Central memory CD8-positive, alpha-beta T cell (primary cell): Measurements from ENCODE around the gene VAMP5.
"Not testable (repeated sequence)": the region's sequence is repeated elsewhere in the genome, so short reads cannot be mapped to it uniquely, and the experiment has no call there.

ENCODE experiments used
- ATAC-seq: fragments of 150-1000 bp; cut with Tn5 transposase; replicated peaks from 2 replicates; pipeline ENCODE4 v1.10.0; 2022; ENCODE audit warnings: mild to moderate bottlenecking, moderate FRiP score, moderate number of reproducible peaks; ENCODE audit not compliant: poor library complexity, severe bottlenecking; ENCODE audit errors: extremely low read depth
- DNase-seq, 2 donors: peaks; one replicate each; pipeline ENCODE4 v3.0.0; 2021; ENCODE audit warnings: low spot score in 2 of 2
- H3K27ac Mint-ChIP-seq: one replicate; pipeline ENCODE4 v1.8.0; 2022; ENCODE audit warnings: low read depth, mild to moderate bottlenecking, moderate library complexity, mixed read lengths
- H3K27me3 Mint-ChIP-seq: one replicate; pipeline ENCODE4 v1.8.0; 2022; ENCODE audit warnings: mixed read lengths
- H3K36me3 Mint-ChIP-seq: one replicate; pipeline ENCODE4 v1.8.0; 2022; ENCODE audit warnings: mild to moderate bottlenecking, moderate library complexity, mixed read lengths; ENCODE audit not compliant: insufficient read depth
- H3K4me1 Mint-ChIP-seq: one replicate; pipeline ENCODE4 v1.8.0; 2022; ENCODE audit warnings: mixed read lengths
- H3K4me3 Mint-ChIP-seq: one replicate; pipeline ENCODE4 v1.8.0; 2022; ENCODE audit warnings: mild to moderate bottlenecking, moderate library complexity, mixed read lengths
- H3K9me3 Mint-ChIP-seq: one replicate; pipeline ENCODE4 v1.8.0; 2022; ENCODE audit warnings: mixed read lengths

VAMP5 gene

DNA sequence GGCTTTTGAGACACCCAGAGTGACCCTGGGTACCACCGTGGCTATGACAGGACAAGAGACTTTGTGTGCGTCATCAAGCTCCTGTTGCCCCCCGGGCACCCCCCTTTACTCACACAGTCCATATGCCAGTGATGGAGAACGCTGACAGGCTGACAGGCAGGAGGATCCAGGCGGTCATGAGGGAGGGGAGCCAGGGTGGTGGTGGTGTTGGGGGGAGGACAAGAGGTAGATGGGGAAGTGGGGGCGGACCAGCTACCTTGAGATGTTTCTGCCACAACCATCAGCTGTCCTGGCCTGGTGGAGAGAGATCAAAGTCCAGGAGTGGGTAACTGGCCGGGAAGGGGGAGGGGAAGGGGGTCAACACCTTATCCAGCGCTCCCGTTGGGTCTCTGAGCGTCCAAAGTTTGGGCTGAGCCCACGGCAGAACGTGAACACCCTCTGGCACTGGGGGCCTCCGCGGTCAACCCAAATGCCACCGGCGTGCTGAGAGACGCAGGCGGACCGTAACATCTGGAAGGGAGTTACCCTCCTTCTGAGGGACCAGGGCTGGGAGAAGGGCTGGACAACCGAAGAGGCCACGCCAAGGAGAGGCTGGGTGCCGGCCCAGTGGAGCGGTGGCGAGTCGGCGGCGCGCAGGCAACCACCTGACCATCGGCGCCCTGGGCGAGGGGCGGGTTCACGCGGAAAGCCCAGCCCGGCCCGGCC lies 17.7 kb downstream of the VAMP5 start:
- DNase-seq (no peak), ATAC-seq (peak; percentile 1)
- Mint-ChIP-seq H3K27me3 (no peaks in the 10 kb centered on the region), H3K4me1 (peaks cover 28% of the 10 kb centered on the region), H3K4me3 (peak overlapping the region; percentile 82), H3K36me3 (peaks cover 12% of the 10 kb centered on the region), H3K27ac (peak overlapping the region; percentile 87), H3K9me3 (no peaks in the 10 kb centered on the region)

DNA sequence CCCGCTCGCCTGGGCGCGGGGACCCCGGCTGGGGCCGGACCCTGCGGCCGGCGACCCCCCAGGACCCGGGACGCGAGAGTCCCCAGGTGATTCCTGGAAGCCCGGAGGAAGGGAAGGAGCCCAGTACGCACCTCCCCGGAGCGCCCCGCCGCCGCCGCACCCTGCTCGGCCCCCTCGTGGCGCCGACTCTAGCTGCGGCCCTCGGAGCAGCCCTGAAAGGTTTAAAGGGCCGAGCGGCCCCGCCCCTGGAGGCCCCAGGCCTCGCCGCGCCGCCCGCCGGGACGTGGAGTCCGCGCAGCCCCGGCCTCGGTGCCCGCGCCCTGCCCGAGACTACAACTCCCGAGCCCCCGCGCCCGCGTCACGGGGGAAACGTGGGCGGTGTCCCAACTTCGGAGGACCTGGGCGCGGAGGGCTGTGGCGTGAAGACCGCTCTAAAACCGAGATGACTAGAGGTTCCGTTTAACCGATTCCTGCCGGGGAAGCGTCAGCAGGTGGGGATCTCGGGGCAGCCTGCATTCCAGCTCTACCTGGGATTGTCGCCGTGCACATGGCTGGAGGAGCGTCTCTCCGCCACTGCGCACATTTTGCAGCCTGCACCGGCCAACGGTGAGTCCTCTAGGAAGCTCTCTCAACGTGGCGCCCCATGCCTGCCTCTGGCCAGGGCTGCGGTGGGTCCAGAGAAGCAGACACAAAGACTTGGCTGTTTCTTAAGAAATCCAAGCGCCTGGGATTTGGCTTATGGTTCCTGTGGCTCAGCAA lies 18.4 kb downstream of the VAMP5 start, which contains the start of gene TMEM150A:
TSS of gene TMEM150A (minus strand) at position 223 of the 759 bp plus-strand sequence. CDS start 750 bp downstream, outside the sequence.
- Mint-ChIP-seq H3K27ac (peak within 1 kb of the TSS; percentile 87), H3K36me3 (peaks cover 18% of the 10 kb centered on the region), H3K4me1 (peaks cover 25% of the 10 kb centered on the region), H3K9me3 (no peaks in the 10 kb centered on the region), H3K27me3 (no peaks in the 10 kb centered on the region), H3K4me3 (peak within 1 kb of the TSS; percentile 82)
- DNase-seq (peak; percentile 68), ATAC-seq (peak; percentile 93)

DNA sequence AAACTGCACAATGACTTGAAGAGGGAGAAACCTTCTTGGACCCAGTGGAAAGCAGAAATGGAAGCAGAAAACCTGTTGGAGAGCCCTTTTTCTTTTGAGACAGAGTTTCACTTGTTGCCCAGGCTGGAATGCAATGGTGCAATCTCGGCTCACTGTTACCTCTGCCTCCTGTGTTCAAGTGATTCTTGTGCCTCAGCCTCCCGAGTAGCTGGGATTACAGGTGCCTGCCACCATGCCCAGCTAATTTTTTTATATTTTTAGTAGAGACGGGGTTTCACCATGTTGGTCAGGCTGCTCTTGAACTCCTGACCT lies 19.9 kb downstream of the VAMP5 start:
- peaks cover 33% of the 10 kb centered on the region for H3K4me1 Mint-ChIP-seq
- not testable (repeated sequence) for H3K4me3 Mint-ChIP-seq, H3K27me3 Mint-ChIP-seq, H3K27ac Mint-ChIP-seq, DNase-seq, ATAC-seq, H3K9me3 Mint-ChIP-seq
- H3K36me3 Mint-ChIP-seq, result peaks cover 20% of the 10 kb centered on the region

DNA sequence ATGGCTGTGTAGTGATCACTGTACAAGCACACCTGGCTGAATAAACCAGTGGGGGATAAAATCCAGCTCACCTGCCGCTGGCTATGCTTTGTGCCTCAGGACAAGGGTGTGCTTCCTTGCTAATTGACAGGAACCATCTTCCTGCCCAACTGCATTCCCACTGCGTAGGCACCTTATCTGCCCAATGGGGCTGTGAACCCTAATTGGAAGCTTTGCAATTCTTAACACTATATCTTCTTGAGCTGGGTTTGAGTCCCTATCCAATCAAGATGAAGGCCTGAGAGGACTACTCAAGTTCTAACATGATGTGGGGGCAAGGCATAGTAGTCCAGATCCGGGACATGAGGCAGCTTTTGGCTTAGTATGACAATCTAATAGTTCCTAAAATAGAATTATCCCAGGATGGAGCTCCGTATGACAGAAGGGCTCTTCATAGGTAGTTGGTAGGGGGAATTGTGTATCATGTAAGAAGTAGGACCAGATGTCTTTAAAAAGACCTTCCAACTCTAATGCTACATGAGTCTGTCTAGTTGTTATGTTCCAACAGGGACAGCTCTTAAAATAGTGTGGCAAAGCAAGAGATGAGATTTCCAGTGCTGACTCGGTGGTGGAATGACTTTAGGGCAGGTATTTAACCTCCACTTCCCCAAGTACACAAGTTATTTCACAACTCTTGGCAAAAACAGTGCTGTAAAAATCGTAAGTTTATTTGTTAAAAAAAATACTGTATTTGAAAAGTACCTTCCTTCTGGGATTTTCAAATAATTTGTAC lies 20.5 kb downstream of the VAMP5 start:
- no peak overlapping the region for H3K27ac Mint-ChIP-seq
- H3K9me3 Mint-ChIP-seq, result no peaks in the 10 kb centered on the region
- peaks cover 33% of the 10 kb centered on the region for H3K4me1 Mint-ChIP-seq
- peaks cover 24% of the 10 kb centered on the region for H3K36me3 Mint-ChIP-seq
- no peak overlapping the region for H3K4me3 Mint-ChIP-seq
- no peaks in the 10 kb centered on the region for H3K27me3 Mint-ChIP-seq
- DNase-seq (no peak), ATAC-seq (no peak)

DNA sequence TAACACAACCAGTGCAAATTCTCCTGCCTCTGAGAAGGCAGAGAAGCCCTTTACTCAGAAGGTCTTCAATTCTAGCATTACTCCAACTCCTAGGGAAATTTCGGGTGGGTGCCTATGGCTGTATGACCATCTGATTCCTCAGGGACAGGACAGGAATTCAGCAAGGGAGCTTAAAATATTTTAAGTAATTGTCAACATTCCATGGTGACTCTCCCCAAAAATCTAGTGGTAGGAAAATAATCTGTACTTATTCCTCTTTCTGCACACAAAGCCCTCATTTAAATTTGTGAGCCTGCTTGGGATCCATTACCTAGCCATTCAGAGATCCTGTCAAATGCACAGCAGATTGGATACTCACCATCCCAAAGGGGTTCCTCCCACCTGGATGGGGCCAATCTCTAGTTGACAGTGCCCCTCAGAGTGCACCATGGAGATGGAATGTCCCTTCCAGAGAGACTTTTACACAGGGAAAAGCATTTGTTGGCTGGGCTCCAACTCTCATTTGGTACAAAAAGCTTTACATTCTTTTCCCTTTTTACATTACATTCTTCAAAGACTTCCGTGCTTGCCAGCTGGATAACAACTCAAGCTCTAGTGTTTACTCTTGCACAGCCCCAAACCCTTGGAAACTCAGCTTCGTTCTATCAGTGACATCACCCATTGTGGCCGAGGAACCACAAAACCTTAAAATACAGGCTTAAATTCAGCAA lies 21.3 kb downstream of the VAMP5 start:
- Mint-ChIP-seq H3K4me3 (no peak overlapping the region), H3K9me3 (no peaks in the 10 kb centered on the region), H3K36me3 (peaks cover 27% of the 10 kb centered on the region), H3K4me1 (peaks cover 39% of the 10 kb centered on the region), H3K27ac (no peak overlapping the region), H3K27me3 (no peaks in the 10 kb centered on the region)
- DNase-seq (no peak), ATAC-seq (no peak)

DNA sequence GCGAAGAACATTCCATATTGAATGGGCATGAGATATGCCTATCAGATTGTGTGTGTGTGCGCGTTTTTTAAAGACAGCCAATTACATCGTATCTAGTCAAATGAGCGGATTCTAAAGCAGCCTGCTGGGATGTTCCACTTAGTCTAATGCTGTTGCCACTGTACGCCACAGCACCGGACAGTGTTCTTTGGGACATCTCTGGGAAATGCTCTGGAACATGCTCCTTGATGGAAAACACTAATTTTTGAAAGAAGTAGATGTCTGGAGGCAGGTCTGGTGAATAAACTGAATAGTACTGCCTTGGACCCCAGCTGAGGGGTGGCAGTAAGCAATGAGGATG lies 21.9 kb downstream of the VAMP5 start:
- Mint-ChIP-seq H3K9me3 (no peaks in the 10 kb centered on the region), H3K27me3 (no peaks in the 10 kb centered on the region), H3K36me3 (peaks cover 27% of the 10 kb centered on the region), H3K4me3 (no peak overlapping the region), H3K4me1 (peaks cover 39% of the 10 kb centered on the region), H3K27ac (no peak overlapping the region)
- ATAC-seq (no peak), DNase-seq (no peak)

DNA sequence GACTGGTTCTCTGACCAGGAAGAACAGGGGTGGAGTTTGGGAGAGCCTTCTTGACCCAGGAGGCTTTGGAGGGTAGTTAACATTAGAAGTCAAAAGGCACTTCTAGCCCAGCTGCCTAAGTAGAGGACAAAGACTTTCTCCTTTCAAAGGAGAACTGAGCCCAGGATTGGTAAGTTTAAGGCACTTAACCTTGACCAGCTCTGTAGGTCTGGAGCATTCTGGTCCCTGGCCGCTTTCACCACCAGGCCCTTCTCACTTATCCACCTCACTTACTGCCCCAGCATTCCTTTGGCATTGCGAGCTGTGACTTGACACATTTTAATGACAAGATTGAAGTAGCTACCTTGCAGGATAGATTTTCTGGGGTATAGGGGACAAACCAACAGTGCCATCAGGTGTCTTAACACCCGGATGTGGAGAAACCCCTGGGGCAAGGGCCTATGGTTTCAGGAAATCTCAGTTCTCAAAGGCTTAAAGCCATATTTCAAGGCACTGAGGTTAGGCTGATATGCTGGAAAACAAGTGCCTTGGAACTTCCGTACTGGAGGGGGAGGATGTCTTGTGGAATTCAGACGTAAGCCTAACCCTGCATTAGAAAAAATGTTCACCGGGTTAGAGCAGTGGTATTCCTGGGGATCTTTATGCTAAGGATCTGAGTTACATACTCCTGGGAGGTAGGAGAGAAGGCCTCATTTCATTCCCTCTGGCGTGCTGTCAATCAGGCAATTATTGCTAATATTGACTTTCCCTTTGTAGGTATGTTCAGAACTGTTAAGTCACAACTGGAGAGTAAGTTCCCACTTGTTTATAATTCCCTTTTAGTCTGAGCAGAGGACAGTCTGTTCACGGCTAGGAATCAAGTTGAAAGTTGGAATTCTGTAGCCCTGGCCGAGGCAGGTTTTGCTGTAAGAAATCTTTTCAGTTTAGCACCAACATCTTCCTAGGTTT lies 23.3 kb downstream of the VAMP5 start:
- DNase-seq, result no peak
- no peak overlapping the region for H3K4me3 Mint-ChIP-seq
- ATAC-seq, result no peak
- H3K27ac Mint-ChIP-seq, result peak overlapping the region; percentile 77
- H3K9me3 Mint-ChIP-seq, result no peaks in the 10 kb centered on the region
- H3K27me3 Mint-ChIP-seq, result no peaks in the 10 kb centered on the region
- peaks cover 37% of the 10 kb centered on the region for H3K4me1 Mint-ChIP-seq
- peaks cover 26% of the 10 kb centered on the region for H3K36me3 Mint-ChIP-seq

DNA sequence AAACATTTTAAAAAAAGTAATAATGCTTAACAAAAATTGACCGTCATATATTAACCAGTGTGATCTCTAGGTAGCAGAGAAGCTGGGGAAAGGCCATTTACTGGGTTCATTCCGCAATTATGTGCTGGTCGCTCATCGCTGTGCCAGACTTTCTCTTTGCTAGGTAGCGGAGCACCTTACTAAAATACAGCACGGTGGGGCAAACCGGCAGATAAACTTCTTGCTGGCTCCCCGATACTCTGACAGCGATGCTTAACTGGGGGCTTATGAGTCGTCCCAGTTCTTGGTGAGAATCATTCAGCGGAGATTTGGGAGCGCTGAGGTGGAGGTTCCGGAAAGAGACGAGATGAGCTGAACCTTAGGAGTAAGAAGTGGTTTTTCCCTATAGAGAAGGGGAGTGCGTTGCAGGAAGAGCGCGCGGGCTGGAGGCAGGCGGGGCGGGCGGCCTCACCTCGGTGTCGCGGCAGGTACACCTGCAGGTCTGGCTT lies 27.0 kb downstream of the VAMP5 start:
- no peak for DNase-seq
- ATAC-seq, result peak; percentile 7
- peaks cover 29% of the 10 kb centered on the region for H3K4me1 Mint-ChIP-seq
- peak overlapping the region; percentile 45 for H3K27ac Mint-ChIP-seq
- H3K36me3 Mint-ChIP-seq, result peaks cover 29% of the 10 kb centered on the region
- peak overlapping the region; percentile 96 for H3K4me3 Mint-ChIP-seq
- H3K27me3 Mint-ChIP-seq, result no peaks in the 10 kb centered on the region
- H3K9me3 Mint-ChIP-seq, result no peaks in the 10 kb centered on the region

DNA sequence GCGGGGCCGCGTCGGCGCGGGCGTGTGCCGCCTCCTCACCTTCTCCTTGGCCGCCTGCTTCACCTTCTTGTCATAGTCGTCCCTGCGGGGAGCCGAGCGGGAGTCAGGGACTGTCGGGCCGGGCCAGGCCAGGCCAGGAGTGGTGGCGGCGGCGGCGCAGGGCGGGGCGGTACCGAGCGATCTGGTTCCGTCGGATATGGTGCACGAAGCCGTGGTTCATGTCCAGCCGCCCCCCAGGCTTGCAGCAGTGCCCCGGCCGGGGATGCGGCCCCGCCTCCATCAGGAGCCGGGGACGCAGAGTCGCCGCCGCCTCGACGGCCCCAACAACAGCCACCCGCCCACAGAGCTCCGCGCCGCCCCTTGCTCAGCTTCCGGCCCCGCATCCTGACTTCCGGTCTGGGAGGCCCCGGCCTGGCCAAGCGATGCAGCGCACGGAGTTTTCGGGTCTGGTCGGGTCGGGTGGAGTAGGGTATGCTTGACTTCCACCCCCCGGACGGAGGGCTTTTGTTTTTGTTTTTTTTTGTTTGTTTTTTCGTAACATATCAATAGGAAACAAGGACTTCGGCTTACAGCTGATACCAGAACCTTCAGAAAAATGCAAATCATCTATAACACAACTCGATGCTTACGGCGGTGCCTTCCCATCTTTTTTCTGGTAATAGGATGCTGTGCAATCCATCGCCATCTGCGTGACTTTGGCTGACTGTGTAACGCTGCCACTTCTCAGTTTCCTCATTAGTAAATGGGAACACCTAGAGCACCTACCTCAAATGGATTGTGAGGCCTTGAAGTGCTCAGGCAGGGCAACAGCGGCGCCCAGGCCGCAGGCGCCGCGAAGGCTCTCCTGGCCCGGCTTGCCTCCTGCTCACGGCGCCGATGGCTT lies 27.7 kb downstream of the VAMP5 start, which contains the start of gene C2orf68:
TSS of gene C2orf68 (minus strand) at position 362 of the 883 bp plus-strand sequence. CDS start at position 280, 82 bp downstream.
- peaks cover 27% of the 10 kb centered on the region for H3K4me1 Mint-ChIP-seq

DNA sequence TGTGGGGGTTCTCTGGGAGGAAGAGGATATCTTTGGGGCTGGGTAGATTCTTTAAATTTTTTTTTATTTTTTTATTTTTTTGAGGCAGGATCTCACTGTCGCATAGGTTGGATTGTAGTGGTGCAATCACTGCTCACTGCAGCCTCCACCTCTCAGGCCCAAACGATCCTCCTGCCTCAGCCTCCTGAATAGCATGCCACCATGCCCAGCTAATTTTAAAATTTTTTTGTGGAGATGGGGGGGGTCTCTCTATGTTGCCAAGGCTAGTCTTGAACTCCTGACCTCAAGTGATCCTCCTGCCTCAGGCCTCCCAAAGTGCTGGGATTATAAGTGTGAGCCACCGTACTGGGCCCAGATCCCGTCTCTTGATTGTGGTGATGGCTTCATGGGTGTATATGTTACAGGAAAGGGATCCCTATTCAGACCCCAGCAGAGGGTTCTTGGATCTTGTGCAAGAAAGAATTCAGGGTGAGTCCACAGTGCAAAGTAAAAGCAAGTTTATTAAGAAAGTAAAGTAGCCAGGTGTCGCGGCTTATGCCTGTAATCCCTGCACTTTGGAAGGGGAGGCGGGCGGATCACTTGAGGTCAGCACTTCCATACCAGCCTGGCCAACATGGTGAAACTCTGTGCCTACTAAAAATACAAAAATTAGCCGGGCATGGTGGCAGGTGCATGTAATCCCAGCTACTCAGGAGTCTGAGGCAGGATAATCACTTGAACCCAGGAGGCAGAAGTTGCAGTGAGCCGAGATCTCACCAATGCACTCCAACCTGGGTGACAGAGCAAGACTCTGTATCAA lies 29.7 kb downstream of the VAMP5 start:
- H3K4me1 Mint-ChIP-seq, result peaks cover 26% of the 10 kb centered on the region
- no peaks in the 10 kb centered on the region for H3K9me3 Mint-ChIP-seq
- H3K4me3 Mint-ChIP-seq, result peak overlapping the region; percentile 41
- ATAC-seq (no peak), DNase-seq (no peak)
- no peaks in the 10 kb centered on the region for H3K27me3 Mint-ChIP-seq
- H3K36me3 Mint-ChIP-seq, result peaks cover 19% of the 10 kb centered on the region
- no peak overlapping the region for H3K27ac Mint-ChIP-seq

More for the DNA sequence above, 27.7 kb downstream of the VAMP5 start, which contains the start of gene C2orf68:
- H3K27me3 Mint-ChIP-seq, result no peaks in the 10 kb centered on the region
- peak; percentile 62 to 69 for DNase-seq
- H3K27ac Mint-ChIP-seq, result peak within 1 kb of the TSS; percentile 45
- peak within 1 kb of the TSS; percentile 96 for H3K4me3 Mint-ChIP-seq
- H3K9me3 Mint-ChIP-seq, result no peaks in the 10 kb centered on the region
- ATAC-seq, result peak; percentile 62
- H3K36me3 Mint-ChIP-seq, result peaks cover 27% of the 10 kb centered on the region
